ENCODE data around the gene P3H2.

DNA sequence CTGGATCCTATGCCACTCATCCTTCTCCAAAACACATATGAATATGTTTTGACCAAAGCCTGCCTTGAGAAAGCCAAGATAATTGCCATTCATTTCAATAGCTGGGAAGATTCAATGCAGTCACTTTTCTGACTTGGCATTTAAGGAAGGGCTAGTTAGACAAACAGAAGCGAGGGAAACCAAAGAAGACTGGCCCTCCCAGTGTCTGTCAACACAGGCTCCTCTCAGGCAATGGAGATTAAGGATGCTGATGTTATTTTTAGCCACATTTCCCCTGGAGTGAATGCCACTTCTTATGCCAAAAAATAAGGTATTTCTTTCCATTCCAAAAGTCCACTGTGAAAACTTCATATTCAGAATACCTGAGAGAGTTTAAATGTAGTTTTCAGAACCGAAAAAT is 101.7 kb downstream of the P3H2 start:
- TF ChIP-seq CTCF (IDR thresholded peaks at IDR 0.05): no peak
- no peak for TF ChIP-seq EP300 (IDR thresholded peaks at IDR 0.05)
